Mucosa of descending colon (tissue), 3 donors: ENCODE measurements around the gene JPH3. TPM values are rescaled to one million over a fixed set of nuclear protein-coding genes. Genes with fewer than 3 reads are reported as not detected.
A peak's percentile ranks its signal among the peaks of the same experiment; 100 is the strongest.

ENCODE experiments used
- ATAC-seq: fragments of 200-7000 bp; cut with Tn5 transposase; one replicate; pipeline ENCODE4 v1.9.1; 2020; ENCODE audit warnings: mild to moderate bottlenecking, moderate library complexity
- DNase-seq, 3 donors: peaks; one replicate each; pipeline ENCODE4 v3.0.0-alpha.2; 2020
- H3K36me3 ChIP-seq: fragments of 200-600 bp; one replicate; pipeline ENCODE4 v1.8.0; 2021; ENCODE audit warnings: low read depth, mild to moderate bottlenecking
- H3K4me1 ChIP-seq: fragments of 200-600 bp; one replicate; pipeline ENCODE4 v1.8.0; 2021; ENCODE audit warnings: low read depth, mild to moderate bottlenecking
- H3K4me3 ChIP-seq: fragments of 200-600 bp; one replicate; pipeline ENCODE4 v1.8.0; 2021; ENCODE audit warnings: mild to moderate bottlenecking
- H3K9me3 ChIP-seq: fragments of 200-600 bp; one replicate; pipeline ENCODE4 v1.8.0; 2021; ENCODE audit warnings: mild to moderate bottlenecking
- CTCF ChIP-seq: fragments of 200-600 bp; IDR thresholded peaks from one replicate; pipeline ENCODE4 v1.8.0; 2022; ENCODE audit warnings: antibody characterized with exemption, mild to moderate bottlenecking
- intact Hi-C, 2 donors: fragments of 100-400 bp; cut with DNase I in 1 of 2; cut with micrococcal nuclease in 1 of 2; formaldehyde crosslinking; loops; one replicate each; pipeline versions ENCODE4 v1.11.0 to v1.11.1; 2022; cut with DNase I, micrococcal nuclease
- total RNA-seq, 3 donors: library from RNA; stranded (reverse); fragmentation: NEBNext Ultra II Directional in 2 of 3; extraction: Animal tissue kit (Norgen Biotek cat#: 25700) in 2 of 3; gene quantifications; one replicate each; pipeline versions ENCODE4 v1.2.1 to v1.2.4, GENCODE V29; 2021 to 2023
- donor health status: DM: no; HTN: no; CAD: no; lungs with moderate emphysema.
- donor health status: DM: no; HTN: no; CAD: no.
- donor health status: DM: no; HTN: yes; CAD: no.

The JPH3 gene
- total RNA-seq, 3 donors from 2014 or later: 0.17 to 2.1 (median 0.84) TPM

GRCh38 chr16:87598431-87598830 is 3.9 kb upstream of the JPH3 start:
- Histone ChIP-seq H3K4me1 (no peaks in the 10 kb centered on the region), H3K9me3 (no peaks in the 10 kb centered on the region), H3K4me3 (no peak overlapping the region), H3K36me3 (no peaks in the 10 kb centered on the region)
- DNase-seq (no peak), ATAC-seq (no peak)
- intact Hi-C loops: no loop called here
- no peak for TF ChIP-seq CTCF

DNA sequence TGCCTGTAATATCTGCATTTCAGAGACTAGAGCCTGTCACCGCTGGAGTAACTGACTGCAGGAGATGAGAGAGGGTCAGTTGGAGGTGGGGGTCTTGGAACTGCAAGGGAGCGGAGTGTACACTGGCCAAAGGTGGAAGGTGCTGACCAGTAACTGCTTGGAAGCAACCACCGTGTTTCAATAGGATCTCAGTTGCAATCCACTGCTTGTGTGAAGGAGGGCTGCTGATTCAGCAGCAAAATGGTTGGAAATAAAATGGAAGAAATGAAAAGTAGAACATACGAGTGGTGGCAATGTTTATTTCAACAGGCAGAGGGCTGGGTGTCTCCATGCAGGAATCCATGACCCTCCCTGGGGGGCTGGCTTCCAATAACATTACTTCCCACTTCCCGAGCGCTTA is 2.1 kb upstream of the JPH3 start:
- TF ChIP-seq CTCF: no peak
- intact Hi-C loops: no loop called here
- no peaks in the 10 kb centered on the region for H3K9me3 ChIP-seq
- H3K36me3 ChIP-seq: no peaks in the 10 kb centered on the region
- H3K4me3 ChIP-seq: no peak overlapping the region
- DNase-seq: no peak
- no peak for ATAC-seq
- no peaks in the 10 kb centered on the region for H3K4me1 ChIP-seq

DNA sequence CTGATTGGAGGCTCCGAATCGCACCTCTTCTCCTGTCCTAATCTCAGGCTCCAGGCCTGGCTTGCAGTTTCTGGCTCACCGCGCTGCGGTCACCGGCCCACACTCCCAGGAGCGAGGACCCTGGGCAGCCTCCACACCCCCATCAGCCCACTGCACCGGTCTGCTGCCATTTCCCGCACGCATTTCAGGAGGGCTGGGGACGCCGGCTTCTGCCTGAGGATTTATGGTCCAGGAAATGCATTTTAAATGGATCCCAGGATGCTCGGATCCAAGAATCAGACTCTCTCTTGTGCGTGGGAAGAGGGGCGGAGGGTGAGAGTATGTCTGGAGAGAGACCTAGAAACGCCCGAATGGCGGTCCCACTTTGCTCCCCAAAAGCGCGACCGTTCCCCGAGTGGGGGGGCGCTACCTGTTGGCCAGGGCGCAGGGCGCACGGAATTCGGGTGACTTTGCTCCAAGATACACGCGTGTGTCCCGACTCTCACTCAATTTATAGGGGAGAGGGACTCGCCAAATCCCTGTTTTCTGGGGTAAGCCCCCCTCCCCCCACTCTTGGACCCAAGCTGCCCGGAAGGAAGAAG is 817 bp upstream of the JPH3 start:
- Histone ChIP-seq H3K4me3 (no peak overlapping the region), H3K9me3 (no peaks in the 10 kb centered on the region), H3K4me1 (no peaks in the 10 kb centered on the region), H3K36me3 (no peaks in the 10 kb centered on the region)
- no peak for DNase-seq
- intact Hi-C loops: no loop called here
- ATAC-seq: no peak
- no peak for TF ChIP-seq CTCF

DNA sequence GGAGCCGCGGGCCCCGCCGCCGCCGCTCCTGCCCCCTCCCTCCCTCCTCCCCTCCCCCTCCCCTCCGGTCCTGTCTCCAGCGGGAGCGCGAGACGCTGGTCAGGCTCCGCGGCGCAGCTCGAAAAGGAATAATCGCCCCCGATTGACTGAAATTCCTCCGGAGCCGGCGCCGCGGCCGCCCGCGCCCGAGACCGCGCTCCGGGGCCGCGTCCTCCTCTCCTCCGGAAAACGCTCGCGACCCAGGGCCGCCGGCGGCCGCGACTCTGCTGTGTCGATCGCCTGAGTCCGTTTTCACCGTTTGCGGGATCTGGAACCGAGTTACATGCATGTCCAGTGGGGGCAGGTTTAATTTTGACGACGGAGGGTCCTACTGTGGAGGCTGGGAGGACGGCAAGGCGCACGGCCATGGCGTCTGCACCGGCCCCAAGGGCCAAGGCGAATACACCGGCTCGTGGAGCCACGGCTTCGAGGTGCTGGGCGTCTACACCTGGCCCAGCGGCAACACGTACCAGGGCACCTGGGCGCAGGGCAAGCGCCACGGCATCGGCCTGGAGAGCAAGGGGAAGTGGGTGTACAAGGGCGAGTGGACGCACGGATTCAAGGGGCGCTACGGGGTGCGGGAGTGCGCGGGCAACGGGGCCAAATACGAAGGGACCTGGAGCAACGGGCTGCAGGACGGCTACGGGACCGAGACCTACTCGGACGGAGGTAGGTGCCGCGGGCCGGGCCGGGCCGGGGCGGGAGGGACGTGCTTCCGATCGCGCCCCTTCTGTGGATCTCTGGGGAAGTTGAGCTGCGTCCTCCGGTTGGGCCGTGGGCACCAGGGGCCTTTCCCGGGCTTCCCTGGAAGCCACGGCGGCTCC is 744 bp downstream of the JPH3 start:
- TF ChIP-seq CTCF: no peak
- Histone ChIP-seq H3K4me1 (no peaks in the 10 kb centered on the region), H3K9me3 (no peaks in the 10 kb centered on the region), H3K36me3 (no peaks in the 10 kb centered on the region), H3K4me3 (no peak overlapping the region)
- DNase-seq: peak in 1 of 3 donors; percentile 24
- no peak for ATAC-seq
- intact Hi-C loops: no loop called here

GRCh38 chr16:87603684-87604633 is 1.7 kb downstream of the JPH3 start:
- peak in 1 of 3 donors; percentile 19 for DNase-seq
- TF ChIP-seq CTCF: no peak
- no peaks in the 10 kb centered on the region for H3K4me1 ChIP-seq
- ATAC-seq: no peak
- H3K9me3 ChIP-seq: no peaks in the 10 kb centered on the region
- no peak overlapping the region for H3K4me3 ChIP-seq
- intact Hi-C loops: no loop called here
- no peaks in the 10 kb centered on the region for H3K36me3 ChIP-seq
